HUDEP-2 (cell line): ENCODE data around the gene SMIM27.
A peak's percentile ranks its signal among the peaks of the same experiment; 100 is the strongest.

Source experiments
- DNase-seq, 76 experiments: peaks; one replicate each; lab custom pipeline; 2025; ENCODE audit not compliant: unreplicated experiment in 76 of 76; lab: John Stamatoyannopoulos, UW

Gene SMIM27

GRCh38 chr9:32554107-32554506 lies 2.0 kb downstream of the SMIM27 start:
- DNase-seq, result peak in 68 of 76 experiments; percentile 16 to 95 (median 74)

- peak in 1 of 76 experiments; percentile 36 for DNase-seq
Observed at GRCh38 chr9:32554591-32554990, 2.5 kb downstream of the SMIM27 start.

GRCh38 chr9:32558408-32558934 lies 6.3 kb downstream of the SMIM27 start:
- no peak for DNase-seq

- no peak for DNase-seq
Observed at GRCh38 chr9:32565967-32566366, 13.8 kb downstream of the SMIM27 start.

- DNase-seq, result no peak
Observed at GRCh38 chr9:32566770-32567169, 14.6 kb downstream of the SMIM27 start.

GRCh38 chr9:32570262-32570661 lies 18.1 kb downstream of the SMIM27 start:
- DNase-seq, result peak in 8 of 76 experiments; percentile 12 to 38 (median 20)

GRCh38 chr9:32571969-32572899 lies 20.1 kb downstream of the SMIM27 start:
- DNase-seq, result peak in 72 of 76 experiments; percentile 14 to 82 (median 58)

GRCh38 chr9:32572900-32573523 lies 20.9 kb downstream of the SMIM27 start, which contains the start of gene NDUFB6:
Gene NDUFB6 (minus strand): TSS chr9:32573159. CDS start chr9:32573060, 99 bp downstream.
- DNase-seq, result peak in 75 of 76 experiments; percentile 8 to 94 (median 86)

GRCh38 chr9:32573821-32574220 lies 21.7 kb downstream of the SMIM27 start:
- DNase-seq, result no peak

GRCh38 chr9:32574858-32575257 lies 22.7 kb downstream of the SMIM27 start:
- peak in 1 of 76 experiments; percentile 9 for DNase-seq

GRCh38 chr9:32577316-32577715 lies 25.2 kb downstream of the SMIM27 start:
- no peak for DNase-seq

- no peak for DNase-seq
Observed at GRCh38 chr9:32578976-32579375, 26.8 kb downstream of the SMIM27 start.

GRCh38 chr9:32579706-32580331 lies 27.7 kb downstream of the SMIM27 start:
- peak in 58 of 76 experiments; percentile 2 to 73 (median 44) for DNase-seq

GRCh38 chr9:32580631-32581300 lies 28.6 kb downstream of the SMIM27 start:
- DNase-seq, result peak in 28 of 76 experiments; percentile 3 to 54 (median 16)

GRCh38 chr9:32581512-32582143 lies 29.5 kb downstream of the SMIM27 start:
- peak in 47 of 76 experiments; percentile 4 to 72 (median 40) for DNase-seq

GRCh38 chr9:32584784-32585183 lies 32.7 kb downstream of the SMIM27 start:
- DNase-seq, result no peak

- DNase-seq, result no peak
Observed at GRCh38 chr9:32587901-32588300, 35.8 kb downstream of the SMIM27 start.

- DNase-seq, result peak in 17 of 76 experiments; percentile 4 to 46 (median 17)
Observed at GRCh38 chr9:32589083-32589723, 37.1 kb downstream of the SMIM27 start.

GRCh38 chr9:32590476-32590875 lies 38.3 kb downstream of the SMIM27 start:
- no peak for DNase-seq
